Measurements from ENCODE around the gene AP3B1.

AP3B1 gene

DNA sequence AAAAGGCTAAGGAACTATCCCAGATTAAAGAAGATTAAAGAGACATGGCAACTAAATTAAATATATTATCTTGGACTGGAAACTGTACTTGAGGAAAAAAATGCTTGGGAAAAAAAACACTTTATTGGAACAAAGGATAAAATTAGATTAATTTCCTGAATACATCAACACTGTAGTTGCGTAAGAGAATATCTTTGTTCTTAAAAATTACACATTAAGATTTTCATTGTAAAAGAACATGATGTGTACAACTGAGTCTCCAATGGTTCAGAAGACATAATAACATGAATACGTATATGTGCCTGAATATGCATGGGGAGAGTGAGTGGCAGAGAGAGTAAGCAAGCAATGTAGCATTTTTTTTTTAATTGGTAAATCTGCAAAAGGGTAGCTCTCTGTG lies 2.8 kb downstream of the AP3B1 start:
- DNase-seq (ENCODE audit: low spot score), result no peak

DNA sequence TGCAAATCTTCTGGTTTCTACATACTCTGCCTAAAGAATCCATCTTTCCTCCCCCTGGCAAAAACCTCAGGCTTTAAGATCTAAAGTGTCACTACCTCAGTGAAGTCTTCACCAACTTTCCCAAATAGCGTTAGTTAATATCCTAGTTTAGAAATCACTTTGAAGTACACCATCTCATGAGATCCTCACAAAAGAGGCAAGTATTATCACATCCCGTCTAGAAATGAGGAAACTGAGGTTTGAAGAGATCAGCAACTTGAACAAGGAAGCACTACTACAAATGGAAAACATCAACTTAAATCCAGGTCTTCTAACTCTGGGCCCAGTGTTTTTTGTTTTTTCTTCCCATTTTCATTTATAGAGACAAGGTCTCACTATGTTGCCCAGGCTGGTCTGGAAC lies 4.6 kb downstream of the AP3B1 start:
- no peak for DNase-seq (ENCODE audit: low spot score)

DNA sequence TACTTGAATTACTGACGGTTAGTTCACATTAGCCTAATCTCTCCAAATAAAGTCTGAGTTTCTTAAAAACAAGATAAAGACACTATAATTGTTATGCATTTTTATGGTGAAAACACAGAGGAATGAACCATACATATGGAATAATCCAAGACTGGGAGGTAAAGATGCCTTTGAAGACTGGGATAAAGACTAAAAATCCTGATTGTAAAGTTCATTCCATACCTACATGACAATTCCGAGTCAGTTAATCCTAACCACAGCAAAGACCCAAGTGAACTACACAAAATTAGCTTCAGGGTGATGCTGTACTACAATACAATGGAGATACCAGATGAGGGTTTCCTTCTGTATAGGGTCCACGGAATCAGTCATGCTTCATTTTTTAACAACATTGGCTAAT lies 6.3 kb downstream of the AP3B1 start:
- DNase-seq (ENCODE audit: low spot score), result no peak

DNA sequence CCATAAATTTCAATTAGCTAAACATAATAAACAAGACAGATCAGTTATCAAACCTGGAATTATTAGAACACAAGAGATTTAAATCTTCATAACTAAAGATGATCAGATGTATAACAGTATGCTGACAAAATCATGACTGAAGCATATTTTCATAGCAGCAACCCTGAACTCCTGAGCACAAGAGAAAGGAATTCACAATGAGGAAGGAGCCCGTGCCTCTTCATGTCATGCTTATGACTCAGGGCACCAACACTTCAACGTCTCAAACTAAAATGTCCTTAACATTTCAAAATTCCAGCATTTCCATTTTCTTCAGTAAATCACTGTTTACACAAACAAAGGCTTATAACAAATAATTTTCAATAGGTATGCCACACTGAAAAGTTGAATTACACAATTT lies 6.7 kb downstream of the AP3B1 start:
- DNase-seq (ENCODE audit: low spot score), result peak; percentile 76

DNA sequence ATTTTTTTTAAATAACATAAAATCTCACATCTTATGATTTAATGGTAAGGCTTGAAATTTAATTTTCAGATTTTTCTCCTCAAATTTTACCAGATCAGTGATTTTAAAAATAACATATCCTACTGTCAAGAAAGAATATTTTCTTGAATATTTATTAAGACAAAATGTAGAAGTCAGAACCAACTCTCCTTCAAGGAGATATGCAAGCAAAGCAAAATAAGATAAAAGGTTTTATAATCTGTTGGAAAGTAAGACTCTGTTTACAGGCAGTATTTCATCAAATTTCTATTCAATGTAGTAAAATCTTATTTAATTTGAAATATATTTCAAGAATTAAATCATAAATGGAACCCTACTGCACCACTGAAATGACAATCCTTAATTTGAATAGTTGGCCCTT lies 7.3 kb downstream of the AP3B1 start:
- no peak for DNase-seq (ENCODE audit: low spot score)

DNA sequence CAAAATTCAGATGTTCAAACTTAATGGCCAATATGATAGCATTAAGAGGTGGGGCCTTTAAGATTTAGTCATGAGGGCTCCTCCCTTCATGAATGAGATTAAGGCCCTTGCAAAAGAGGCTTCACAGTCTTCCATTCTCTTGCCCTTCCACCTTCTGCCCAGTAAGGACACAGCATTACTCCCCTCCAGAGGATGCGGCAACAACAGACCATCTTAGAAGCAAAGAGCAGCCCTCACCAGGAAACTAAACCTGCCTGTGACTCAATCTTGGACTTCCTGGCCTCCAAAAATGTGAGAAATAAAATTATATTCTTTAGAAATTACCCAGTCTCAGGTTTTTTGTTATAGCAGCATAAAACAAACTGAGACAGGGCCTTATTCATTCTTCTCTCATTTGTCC lies 8.2 kb downstream of the AP3B1 start:
- no peak for DNase-seq (ENCODE audit: low spot score)

DNA sequence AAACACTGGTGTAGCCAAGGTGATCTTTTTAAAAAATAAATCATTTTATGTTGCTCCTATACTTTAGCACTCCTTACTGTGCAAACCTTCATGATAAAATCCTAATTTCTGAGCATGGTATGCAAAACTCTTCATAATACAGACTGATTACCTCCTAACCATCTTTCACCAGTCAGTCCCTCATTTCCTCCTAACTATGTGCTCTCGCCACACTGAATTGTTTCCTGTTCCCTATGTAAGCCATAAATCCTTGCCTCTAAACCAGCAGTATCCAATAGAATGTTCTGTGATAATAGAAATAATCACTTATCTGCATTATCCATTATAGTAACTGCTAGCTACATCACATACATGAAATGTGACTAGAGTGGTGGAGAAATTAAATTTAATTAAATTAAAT lies 10.7 kb downstream of the AP3B1 start:
- DNase-seq (ENCODE audit: low spot score), result no peak

DNA sequence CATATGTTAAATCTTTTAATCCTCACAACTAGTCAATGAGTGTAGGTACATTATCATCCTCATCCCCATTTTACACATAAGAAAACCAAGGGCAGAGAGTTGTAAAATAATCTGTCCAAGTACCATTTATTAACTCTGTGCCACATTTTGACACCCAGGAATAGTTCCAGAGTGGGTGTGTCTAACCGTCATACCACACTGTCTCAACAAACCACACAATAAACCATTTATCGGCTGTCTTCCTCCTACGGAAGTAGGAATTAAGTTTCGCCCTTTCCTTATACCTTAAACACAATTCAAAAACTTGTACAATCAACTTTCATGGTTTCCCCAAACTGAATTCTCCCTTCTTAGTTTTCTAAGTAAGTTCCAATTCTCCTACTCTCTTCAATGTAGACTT lies 11.4 kb downstream of the AP3B1 start:
- DNase-seq (ENCODE audit: low spot score), result no peak

DNA sequence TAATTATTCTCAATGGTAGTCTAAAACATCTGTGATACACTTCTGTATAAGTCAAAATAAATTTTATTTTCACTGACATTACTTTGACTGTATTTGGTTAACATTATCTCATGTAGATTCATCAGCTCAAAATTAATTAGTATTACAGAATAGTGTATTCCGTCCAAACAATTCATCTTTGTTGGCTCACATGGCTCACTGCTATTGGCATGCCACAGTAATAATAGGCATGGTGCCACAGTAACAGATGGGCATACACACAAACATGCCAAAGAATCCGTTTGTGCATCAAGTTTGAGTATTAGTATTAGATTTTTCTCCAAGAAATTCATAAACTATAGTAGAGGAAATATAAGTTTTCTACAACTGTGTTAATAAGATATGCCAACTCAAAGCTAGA lies 14.2 kb downstream of the AP3B1 start:
- no peak for DNase-seq (ENCODE audit: low spot score)

DNA sequence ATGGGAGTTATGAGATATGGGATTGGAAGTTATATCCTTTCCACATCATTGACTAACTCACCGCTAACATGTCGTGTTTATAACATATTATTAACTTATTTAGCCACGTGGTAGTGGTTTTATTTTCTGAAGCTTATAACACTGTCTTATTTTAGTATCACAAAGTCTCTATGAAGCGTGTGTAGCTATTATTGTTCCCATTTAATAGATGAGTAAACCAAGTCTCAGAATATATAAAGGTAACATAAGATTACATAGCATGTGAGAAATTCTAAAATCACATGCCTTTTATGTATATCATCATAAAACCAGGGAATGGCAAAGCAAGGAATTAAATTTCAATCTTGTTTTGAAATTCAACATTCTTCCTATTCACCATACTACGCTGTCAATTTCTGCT lies 15.3 kb downstream of the AP3B1 start:
- DNase-seq (ENCODE audit: low spot score), result no peak

DNA sequence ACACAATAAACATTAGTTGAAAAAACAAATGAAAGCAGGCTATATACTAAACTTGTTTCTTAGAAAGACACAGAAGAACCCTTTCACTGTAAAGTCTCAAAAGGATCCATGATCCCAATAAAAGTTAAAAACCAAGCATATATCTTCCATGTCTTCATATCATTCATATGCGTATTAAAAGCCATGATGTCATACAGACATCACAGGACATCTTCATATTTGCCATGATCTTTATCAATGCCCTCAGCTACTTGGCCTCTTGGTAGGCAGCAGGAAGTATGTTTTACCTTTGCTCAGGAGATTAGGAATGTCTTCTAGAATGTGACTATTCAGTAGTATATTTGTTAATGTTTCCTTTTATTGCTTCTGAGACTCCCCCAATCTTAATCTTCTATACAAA lies 16.8 kb downstream of the AP3B1 start:
- DNase-seq (ENCODE audit: low spot score), result no peak

DNA sequence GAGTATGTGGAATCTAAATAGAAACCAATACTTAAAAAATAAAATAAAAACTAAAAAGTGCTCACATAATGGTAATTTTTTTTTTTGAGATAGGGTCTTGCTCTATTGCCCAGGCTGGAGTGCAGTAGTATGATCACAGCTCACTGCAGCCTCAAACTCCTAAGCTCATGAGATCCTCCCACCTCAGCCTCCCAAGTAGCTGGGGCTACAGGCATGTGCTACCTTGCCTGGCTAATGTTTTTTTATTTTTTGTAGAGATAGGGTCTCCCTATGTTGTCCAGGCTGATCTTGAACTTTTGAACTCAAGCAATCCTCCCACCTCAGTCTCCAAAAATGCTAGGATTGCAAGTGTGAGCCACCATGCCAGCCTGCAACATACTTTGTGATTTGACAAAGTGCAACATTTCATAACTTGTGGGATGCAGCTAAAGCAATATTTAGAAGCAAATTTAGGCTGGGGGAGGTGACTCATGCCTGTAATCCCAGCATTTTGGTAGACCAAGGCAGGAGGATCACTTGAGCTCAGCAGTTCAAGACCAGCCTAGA lies 18.4 kb downstream of the AP3B1 start:
- DNase-seq (ENCODE audit: low spot score), result no peak

DNA sequence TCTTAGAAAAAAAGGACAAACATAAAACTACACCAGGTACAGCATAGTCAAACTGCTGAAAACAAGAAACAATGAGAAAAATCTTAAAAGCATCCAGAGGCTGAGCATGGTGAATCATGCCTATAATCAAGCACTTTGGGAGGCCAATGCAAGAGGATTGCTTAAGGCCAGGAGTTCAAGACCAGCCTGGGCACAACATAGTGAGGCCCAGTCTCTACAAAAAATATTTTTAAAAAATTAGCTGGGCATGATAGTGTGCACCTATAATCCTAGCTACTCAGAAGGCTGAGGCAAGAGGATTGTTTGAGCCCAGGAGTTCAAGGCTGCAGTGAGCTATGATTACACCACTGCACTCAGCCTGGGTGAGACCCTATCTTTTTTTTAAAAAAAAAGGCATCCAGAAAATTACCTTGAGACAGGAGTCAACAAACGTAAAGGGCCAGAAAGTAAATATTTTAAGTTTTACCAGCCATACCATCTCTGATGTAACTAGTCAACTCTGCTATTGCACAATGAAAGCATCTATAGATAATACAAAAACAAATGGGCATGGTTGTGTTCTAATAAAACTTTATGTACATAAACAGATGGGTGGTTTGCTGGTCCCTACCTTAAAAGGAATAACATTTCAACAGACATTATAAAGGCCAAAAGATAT lies 19.8 kb downstream of the AP3B1 start:
- DNase-seq (ENCODE audit: low spot score), result no peak

DNA sequence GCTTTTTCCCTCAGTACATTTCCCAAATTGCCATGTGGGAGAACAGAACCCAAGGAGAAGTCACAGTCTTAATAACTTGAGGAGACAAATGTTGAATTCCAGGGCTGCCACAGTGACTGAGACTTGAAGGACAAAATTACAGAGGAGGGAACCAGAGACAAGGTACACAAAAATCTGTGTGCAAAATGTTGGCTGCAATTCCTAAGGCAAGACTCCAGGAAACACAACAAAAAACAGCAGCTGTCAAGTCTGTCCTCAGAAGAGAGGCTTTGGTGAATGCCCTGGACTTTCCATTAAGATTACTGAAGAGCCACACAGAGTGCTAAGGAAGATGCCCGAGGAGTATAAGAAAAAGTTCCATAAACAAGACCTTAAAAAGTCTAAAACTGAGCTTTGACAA lies 21.1 kb downstream of the AP3B1 start:
- no peak for DNase-seq (ENCODE audit: low spot score)

DNA sequence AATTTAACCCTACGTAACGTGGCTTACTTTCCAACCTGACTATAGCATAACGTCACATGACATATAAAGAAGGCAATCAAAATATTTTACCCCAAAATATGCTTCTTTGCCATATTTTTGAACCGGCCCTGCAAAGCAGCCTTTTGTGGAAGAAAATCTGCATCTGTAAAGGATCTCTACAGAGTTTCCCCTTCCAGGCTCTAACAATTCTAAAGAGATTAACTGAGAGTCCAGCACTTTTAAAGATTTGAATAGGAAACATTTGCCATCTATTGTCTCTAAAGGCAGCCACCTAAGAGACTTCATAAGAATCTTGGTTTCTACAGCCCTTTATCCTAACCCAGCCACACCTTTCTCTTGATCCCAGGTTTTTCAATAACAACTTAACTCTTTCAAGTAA lies 22.7 kb downstream of the AP3B1 start:
- no peak for DNase-seq (ENCODE audit: low spot score)

DNA sequence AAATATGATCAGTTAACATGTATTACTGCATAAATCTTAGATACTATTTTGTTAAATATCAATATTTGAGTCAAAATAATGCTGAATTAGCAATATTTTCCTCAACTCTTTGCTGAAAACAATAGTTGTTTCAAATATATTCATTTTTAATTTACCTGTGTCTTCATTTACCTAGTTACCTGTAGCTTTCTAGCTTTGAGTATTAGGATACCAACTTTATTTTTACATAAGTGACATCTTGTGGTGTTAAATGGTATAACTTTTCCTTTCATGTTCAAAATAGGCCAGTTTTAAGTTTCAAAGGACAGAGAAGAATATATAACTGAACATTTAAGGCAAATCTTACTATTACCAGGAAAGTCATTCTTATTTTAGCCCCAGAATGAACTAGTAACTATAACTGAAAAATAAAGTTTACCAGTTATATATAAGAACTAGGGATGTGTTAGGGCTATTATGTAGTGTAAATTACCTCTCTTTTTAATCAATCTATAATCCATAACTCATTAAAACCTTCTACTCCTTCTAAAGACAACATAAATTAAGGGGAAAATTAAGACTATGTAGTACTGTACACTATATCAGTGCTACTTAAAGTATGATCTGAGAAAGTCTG lies 25.3 kb downstream of the AP3B1 start:
- peak; percentile 12 for DNase-seq (ENCODE audit: low spot score)

DNA sequence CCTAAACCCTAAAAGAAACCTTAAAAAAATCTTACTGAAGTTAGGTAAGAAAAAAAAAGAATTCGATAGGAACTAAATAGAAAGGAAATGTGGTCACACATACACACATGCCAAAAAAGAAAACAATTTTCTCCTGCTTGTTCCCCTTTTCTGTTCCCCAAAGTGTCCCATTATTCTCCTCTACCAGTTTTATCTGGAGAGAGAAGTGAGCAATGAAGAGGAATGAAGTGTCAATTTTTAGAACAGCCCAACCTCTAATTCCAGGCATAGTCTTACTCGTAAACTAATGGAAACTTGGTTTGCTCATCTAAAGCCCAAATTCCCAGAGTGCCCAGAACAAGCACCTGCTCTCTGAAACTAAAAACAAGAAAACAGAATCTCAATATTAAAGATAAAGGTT lies 26.1 kb downstream of the AP3B1 start:
- DNase-seq (ENCODE audit: low spot score), result peak; percentile 9

DNA sequence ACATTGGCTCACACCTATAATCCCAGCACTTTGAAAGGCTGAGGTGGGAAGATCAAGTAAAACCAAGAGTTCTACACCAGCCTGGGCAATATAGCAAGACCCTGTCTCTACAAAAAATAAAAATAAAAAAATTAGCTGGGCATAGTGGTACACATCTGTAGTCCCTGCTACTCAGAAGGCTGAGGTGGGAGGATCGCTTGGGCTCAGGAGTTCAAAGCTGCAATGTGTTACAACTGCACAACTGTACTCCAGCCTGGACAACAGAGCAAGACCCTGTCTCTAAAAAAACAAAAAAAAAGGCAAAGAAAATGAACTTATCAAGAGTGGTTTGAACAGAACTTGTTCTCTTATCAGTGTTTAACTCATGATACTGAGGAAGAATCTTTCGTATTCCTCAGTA lies 29.3 kb downstream of the AP3B1 start:
- no peak for DNase-seq (ENCODE audit: low spot score)

DNA sequence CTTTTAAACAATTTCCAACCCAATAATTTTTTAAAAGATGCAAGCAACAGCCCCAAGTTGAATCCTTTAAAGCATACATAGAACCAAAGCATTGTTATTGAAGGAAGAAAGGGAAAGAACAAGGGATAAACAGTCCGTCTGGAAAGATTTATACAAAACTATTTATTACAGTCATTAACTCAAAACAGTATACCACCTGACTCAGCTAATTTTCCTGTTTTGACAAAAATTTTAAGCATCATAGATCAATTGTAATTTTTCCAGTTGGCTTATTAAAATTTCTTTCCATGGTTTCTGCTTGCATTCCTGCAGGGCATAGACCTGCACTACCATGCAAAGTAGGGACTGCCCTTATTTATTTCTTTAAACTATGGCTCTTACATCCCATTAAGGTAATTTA lies 29.9 kb downstream of the AP3B1 start:
- no peak for DNase-seq (ENCODE audit: low spot score)

DNA sequence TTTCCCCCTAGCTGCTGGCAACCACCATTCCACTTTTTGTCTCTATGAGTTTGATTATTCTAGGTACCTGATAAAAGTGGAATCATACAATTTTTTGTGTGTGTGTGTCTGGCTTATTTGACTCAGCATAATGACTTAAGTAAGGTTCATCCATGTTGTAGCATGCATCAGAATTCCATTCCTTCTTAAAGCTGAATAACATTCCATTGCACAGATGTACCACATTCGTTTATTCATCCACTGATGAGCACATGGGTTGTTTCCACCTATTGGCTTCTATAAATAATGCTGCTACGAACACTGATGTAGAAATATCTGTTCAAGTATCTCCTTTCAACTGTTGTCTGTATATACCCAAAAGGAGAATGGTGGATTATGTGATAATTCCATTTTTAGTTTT lies 33.7 kb downstream of the AP3B1 start:
- DNase-seq (ENCODE audit: low spot score), result no peak

DNA sequence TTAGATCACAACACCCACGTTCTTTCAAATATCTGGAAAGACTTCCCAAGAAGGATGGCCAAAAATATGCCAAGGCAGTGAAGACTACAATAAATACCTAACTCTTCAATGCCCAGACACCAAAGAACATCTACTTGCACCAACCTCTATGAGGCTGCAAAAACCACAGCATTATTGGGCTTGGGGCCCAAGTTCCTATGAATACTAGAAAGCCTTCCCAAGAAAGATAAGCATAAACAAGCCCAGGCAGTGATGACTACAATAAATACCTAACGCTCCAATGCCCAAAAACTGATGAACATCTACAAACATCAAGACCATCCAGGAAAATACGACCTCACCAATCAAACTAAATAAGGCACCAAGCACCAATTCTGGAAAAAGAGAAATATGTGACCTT lies 41.3 kb downstream of the AP3B1 start:
- DNase-seq (ENCODE audit: low spot score), result no peak

DNA sequence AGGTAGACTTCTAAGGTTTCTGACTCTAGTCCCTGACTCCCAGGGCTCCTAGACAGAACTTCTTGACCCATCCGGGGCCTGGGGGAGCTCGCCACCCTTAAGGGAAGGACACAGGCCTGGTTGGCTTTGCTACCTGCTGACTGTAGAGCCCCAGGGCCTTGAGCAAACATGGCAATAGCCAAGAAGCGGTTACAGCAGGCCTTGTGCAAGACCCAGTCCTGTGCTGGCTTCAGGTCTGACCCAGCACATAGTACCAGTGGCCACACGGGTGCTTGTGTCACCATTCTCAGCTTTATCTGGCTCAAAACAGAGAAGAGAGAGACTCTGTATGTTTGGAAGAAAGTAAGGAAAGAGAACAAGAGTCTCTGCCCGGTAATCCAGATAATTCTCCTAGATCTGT lies 41.8 kb downstream of the AP3B1 start:
- DNase-seq (ENCODE audit: low spot score), result no peak

DNA sequence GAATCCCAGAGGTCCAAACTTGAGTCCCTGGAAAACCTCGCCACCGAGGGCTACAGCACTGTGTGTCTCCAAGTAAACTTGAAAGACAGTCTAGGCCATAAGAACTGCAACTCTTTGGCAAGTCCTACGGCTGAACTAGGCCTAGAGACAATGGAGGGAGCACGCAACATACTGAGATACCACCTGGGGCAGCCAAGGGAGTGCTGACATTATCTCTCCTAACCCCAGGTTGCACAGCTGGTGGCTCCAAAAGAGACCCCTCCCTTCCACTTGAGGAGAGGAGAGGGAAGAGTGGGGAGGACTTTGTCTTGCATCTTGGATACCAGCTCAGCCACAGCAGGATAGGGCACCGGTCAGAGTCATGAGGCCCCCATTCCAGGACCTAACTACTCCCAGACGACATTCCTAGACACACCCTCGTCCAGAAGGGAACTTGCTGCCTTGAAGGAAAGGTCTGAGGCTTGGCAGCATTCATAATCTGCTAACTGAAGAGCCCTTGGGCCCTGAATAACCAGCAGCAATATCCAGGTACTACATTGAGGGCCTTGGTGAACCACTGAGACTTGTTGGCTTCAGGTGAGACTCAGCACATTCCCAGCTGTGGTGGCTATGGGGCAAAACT lies 42.7 kb downstream of the AP3B1 start:
- DNase-seq (ENCODE audit: low spot score), result no peak

DNA sequence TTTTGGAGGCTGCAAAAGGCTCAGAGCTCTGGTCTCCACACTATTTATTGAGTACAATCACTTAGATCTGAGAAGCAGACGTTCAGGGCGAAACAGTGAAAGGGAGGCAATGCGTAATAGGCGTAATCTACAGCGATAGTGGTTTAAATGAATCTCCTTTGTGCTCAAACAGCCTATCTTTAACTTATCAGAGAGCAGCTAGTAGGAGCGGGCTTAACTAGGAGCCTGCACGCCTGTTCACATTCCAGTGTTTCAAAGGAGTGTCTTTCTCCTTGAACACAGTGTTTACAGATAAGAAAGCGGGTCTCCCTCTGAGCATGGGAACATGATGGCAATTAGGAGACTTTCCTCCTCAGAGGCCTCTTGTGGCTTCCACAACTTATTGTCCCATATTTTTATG lies 49.4 kb downstream of the AP3B1 start:
- no peak for DNase-seq (ENCODE audit: low spot score)

Data from AG20443 (cell line).